PC-9 (cell line): ENCODE data around the gene MYOM1.

Experiments used
- EZH2 ChIP-seq: fragments of 200-600 bp; sonication (generic); IDR thresholded peaks from 2 replicates; pipeline ENCODE4 v1.8.0; 2017; ENCODE audit warnings: antibody characterized with exemption, low read depth
- TF ChIP-seq, protein P1 (sequence below): fragments of 200-600 bp; sonication (generic); conservative IDR thresholded peaks from 2 replicates; pipeline ENCODE4 v1.6.1; 2017; ENCODE audit warnings: mixed run types, antibody characterized with exemption, mild to moderate bottlenecking, moderate library complexity

DNA sequence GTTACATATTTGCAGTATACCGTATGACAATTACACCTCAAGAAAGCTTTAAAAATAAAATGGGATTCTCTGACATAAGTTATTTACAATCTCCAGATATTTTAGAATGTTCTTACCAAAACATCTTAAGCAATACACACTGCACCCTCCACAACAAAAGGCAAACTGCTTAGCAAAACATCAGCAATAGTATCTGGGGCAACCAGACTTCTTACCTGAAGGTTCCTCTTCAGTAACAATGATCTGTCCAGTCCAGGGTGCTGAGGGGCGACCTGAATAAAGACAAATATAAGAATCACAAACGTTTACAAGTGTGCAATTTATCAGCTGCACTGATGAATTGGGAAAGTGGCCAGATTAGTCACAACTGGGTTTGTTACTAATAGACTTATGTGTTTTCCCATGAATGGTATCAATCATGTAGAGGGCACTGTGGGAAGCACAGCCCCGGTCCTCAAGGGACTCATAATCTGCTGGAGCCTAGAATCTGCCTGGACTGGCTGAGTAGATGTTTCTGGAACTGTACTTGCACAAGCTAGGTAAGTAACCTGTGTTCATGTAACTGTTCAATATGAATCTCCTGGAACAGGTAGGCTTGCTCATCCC, 70.7 kb downstream of the MYOM1 start:
- TF ChIP-seq, protein P1, sequence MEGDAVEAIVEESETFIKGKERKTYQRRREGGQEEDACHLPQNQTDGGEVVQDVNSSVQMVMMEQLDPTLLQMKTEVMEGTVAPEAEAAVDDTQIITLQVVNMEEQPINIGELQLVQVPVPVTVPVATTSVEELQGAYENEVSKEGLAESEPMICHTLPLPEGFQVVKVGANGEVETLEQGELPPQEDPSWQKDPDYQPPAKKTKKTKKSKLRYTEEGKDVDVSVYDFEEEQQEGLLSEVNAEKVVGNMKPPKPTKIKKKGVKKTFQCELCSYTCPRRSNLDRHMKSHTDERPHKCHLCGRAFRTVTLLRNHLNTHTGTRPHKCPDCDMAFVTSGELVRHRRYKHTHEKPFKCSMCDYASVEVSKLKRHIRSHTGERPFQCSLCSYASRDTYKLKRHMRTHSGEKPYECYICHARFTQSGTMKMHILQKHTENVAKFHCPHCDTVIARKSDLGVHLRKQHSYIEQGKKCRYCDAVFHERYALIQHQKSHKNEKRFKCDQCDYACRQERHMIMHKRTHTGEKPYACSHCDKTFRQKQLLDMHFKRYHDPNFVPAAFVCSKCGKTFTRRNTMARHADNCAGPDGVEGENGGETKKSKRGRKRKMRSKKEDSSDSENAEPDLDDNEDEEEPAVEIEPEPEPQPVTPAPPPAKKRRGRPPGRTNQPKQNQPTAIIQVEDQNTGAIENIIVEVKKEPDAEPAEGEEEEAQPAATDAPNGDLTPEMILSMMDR = no peak
- no peak for TF ChIP-seq EZH2
